DLD1 (cell line): ENCODE results near the gene CDH13.

Experiments
- in situ Hi-C: cut with HindIII; loops from 2 replicates; pipeline ENCODE4 v1.10.0; 2017; ENCODE audit warnings: low sequenced_read_pairs

Gene CDH13

GRCh38 chr16:83083361-83083760, 456.6 kb downstream of the CDH13 start:
- in situ Hi-C loops, result no loop called here

- in situ Hi-C loops, result no loop called here
These were observed 458.9 kb downstream of the CDH13 start for GRCh38 chr16:83085660-83086059.

- in situ Hi-C loops, result no loop called here
These were observed 469.3 kb downstream of the CDH13 start for GRCh38 chr16:83095941-83096692.

- in situ Hi-C loops, result no loop called here
These were observed 471.8 kb downstream of the CDH13 start for GRCh38 chr16:83098536-83098935.

- in situ Hi-C loops, result no loop called here
These were observed 473.9 kb downstream of the CDH13 start for GRCh38 chr16:83100679-83101078.

GRCh38 chr16:83102336-83102735, 475.6 kb downstream of the CDH13 start:
- in situ Hi-C loops, result no loop called here

GRCh38 chr16:83105279-83106077, 478.7 kb downstream of the CDH13 start:
- in situ Hi-C loops, result no loop called here

GRCh38 chr16:83109490-83110125, 482.8 kb downstream of the CDH13 start:
- in situ Hi-C loops, result no loop called here

- in situ Hi-C loops, result no loop called here
These were observed 483.5 kb downstream of the CDH13 start for GRCh38 chr16:83110269-83110668.

GRCh38 chr16:83113317-83113716, 486.5 kb downstream of the CDH13 start:
- in situ Hi-C loops, result no loop called here

- in situ Hi-C loops, result no loop called here
These were observed 487.0 kb downstream of the CDH13 start for GRCh38 chr16:83113811-83114210.

- in situ Hi-C loops, result no loop called here
These were observed 488.9 kb downstream of the CDH13 start for GRCh38 chr16:83115491-83116232.

GRCh38 chr16:83116274-83116892, 489.6 kb downstream of the CDH13 start:
- in situ Hi-C loops, result no loop called here

GRCh38 chr16:83117810-83118209, 491.0 kb downstream of the CDH13 start:
- in situ Hi-C loops, result no loop called here

GRCh38 chr16:83118365-83118764, 491.6 kb downstream of the CDH13 start:
- in situ Hi-C loops, result no loop called here

GRCh38 chr16:83125999-83126568, 499.3 kb downstream of the CDH13 start:
- in situ Hi-C loops, result no loop called here

- in situ Hi-C loops, result no loop called here
These were observed 501.3 kb downstream of the CDH13 start for GRCh38 chr16:83128041-83128440.

- in situ Hi-C loops, result no loop called here
These were observed 503.3 kb downstream of the CDH13 start for GRCh38 chr16:83130039-83130438.

GRCh38 chr16:83134638-83135037, 507.9 kb downstream of the CDH13 start:
- in situ Hi-C loops, result no loop called here

GRCh38 chr16:83136419-83136818, 509.6 kb downstream of the CDH13 start:
- in situ Hi-C loops, result no loop called here
